Lower leg skin (tissue), 3 donors: ENCODE data around the gene ASB16.

Source experiments
- CTCF ChIP-seq, 3 donors: fragments of 450-650 bp; IDR thresholded peaks; one replicate each; pipeline ENCODE4 v1.5.1; 2016; ENCODE audit warnings: antibody characterized with exemption in 3 of 3, mild to moderate bottlenecking in 3 of 3, moderate library complexity in 2 of 3
- POLR2A ChIP-seq, 2 donors: fragments of 450-650 bp; IDR thresholded peaks; one replicate each; pipeline ENCODE4 v1.6.1; 2016 to 2017; ENCODE audit warnings: antibody characterized with exemption in 2 of 2, mild to moderate bottlenecking in 1 of 2, moderate library complexity in 1 of 2

DNA sequence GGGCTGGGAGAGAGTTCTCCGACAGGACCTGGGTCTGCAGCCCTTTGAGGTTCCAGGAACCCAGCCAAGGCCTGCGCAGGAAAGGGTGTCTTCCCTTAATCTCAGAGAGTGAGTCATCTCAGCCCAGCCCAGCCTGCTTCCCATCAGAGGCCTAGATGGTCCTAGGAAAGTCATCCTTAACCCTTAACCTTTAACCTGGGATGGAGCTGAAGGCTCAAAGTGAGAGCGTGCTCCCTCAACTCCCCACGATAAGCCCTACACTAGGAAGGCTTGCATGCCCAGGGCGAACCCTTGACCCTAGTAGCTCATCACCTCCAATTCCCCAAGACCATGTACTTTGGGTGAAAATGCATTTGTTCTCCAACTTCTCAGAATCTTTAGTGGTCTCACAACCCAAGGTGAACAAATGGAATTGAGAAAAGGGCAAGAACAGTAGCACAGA is 34.0 kb downstream of the ASB16 start:
- TF ChIP-seq CTCF (IDR thresholded peaks at IDR 0.05) (no peak), POLR2A (IDR thresholded peaks at IDR 0.05) (no peak)
